OCI-M1 (cell line): ENCODE measurements around the gene MRPL58.
"Not testable (repeated sequence)": the region's sequence is repeated elsewhere in the genome, so short reads cannot be mapped to it uniquely, and the experiment has no call there.

Source experiments
- DNase-seq: peaks from one replicate; lab custom pipeline; 2025; lab: John Stamatoyannopoulos, UW

Gene MRPL58

DNA sequence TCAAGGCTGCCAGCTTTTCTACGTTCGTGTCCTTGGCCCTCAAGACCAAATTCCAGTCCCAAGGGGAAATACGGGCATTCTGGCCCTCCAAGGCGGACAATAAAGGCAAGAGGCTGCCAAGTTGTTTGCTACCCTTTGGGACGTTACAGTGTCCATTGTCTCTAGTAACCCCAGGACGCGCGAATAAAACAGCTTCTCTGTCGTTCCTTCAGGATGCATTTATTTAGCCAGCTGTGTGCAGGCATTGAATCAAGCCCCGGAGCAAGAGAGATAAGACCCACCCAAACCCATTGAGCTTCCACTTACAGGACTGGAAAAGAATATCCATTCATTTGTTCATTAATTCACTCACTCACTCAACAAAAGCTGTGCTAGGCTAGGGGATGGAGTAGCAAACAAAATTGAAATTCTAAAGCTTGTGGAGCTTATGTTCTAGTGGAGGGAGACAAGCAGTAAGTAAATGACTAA is 656 bp downstream of the MRPL58 start:
- no peak for DNase-seq

DNA sequence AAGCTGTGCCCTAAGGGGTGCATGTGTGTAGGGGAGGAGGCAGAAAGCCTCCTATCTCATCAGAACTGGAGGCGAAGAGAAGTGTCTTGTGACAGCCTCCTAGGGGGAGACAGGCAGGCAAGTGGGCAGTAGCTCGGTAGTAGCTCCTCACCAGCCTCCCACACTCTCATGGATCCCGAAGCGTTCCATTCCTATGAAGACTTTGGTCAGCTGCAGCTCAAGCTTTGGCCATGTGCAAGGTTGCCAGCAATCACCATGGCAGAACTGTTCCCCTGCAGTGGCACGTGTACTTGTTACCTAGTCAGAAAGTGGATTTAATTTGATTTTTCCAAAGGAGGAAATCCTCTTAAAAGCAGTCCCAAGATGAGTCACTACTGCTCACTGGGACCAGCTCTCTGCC is 6.7 kb downstream of the MRPL58 start:
- DNase-seq: no peak

DNA sequence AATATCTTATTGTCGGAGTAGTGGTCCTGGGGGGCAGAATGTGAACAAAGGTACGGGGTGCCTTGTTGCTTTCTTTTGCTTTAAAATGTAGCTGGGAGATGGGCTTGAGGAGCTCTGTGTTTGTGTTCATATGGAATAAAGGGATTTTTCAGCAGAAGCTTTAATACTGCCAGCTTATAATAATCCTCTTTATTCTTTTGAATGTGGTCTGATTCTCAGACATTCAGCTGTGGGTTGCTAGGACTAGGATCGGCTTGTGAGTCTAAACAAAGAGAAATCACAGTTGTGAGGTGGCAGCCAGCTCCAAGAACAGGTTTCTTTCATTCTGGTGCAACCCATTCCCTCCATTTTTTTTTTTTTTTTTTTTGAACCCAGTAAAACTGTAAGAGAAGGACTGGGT is 7.2 kb downstream of the MRPL58 start:
- no peak for DNase-seq

DNA sequence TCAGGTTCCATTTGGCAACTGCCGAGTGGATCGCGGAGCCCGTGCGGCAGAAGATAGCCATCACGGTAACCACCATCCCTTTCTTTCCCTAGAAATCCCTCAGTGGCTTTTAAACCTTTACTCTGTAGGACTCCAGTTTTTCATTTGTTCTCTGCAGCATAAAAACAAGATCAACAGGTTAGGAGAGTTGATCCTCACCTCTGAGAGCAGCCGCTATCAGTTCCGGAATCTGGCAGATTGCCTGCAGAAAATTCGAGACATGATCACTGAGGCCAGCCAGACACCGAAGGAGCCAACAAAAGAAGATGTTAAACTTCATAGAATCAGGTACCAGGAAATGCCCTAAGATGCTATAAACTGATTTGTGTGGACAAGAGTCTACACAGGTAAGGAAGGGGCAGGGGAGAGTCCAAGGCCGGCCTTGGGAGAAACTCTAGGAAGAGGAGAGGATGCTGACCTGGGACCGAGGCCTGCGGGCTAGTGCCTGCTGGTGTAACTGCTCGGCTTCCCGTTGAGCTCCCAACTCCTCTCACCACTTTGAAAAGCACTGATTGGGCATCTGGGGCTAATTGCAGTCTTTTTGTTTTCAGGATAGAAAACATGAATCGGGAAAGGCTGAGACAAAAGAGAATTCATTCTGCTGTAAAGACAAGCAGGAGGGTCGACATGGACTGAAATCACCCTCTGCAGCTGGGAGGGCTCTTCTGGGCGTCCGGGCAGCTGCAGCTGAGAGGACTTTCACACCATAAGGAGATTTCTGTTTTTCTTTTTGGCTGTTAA is 8.1 kb downstream of the MRPL58 start:
- no peak for DNase-seq

DNA sequence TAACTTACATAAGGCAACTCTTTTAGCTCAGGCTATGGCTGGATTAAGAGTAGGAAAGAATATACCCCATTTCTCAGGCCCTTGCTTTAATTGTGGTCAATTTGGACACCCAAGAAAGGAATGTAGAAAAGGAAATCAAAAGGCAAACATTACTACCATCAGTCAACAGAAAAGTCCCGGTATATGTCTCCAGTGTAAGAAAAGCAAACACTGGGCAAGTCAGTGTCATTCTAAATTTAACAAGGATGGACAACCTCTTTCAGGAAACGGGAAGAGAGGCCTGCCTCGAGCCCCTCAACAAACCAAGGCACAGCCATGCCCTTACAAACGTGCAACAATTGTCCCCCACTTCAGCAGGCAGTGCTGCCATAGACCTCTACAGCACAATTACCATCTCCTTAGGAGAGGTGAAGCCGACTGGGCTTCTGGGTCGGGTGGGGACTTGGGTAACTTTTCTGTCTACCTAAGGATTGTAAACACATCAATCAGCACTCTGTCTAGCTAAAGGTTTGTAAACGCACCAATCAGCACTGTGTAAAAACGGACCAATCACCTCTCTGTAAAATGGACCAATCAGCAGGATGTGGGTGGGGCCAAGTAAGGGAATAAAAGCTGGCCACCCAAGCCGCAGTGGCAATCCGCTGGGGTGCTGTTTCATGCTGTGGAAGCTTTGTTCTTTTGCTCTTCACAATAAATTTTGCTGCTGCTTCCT is 12.4 kb downstream of the MRPL58 start:
- DNase-seq: no peak

DNA sequence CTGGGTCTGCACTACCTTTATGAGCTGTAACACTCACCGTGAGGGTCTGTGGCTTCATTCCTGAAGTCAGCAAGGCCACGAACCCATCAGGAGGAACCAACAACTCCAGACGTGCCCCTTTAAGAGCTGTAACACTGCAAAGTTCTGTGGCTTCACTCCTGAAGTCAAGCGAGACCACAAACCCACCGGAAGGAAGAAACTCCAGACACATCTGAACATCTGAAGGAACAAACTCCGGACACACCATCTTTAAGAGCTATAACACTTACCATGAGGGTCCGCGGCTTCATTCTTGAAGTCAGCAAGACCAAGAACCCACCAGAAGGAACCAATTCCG is 12.9 kb downstream of the MRPL58 start:
- DNase-seq: not testable (repeated sequence)

DNA sequence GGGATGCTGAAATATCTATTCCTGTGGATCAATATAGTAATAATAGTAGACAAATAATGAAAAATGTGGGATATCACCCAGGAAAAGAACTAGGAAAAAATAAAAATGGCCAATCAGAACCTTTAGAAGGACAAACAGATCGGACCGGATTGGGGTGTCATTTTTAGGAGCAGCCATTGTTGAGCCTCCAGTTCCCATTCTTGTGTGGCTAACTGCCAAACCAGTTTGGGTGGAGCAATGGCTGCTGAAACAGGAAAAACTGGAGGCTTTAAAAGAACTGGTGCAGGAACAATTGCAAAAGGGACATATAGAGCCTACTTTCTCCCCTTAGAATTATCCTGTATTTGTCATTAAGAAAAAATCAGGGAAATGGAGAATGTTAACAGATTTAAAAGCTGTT is 14.2 kb downstream of the MRPL58 start:
- not testable (repeated sequence) for DNase-seq

DNA sequence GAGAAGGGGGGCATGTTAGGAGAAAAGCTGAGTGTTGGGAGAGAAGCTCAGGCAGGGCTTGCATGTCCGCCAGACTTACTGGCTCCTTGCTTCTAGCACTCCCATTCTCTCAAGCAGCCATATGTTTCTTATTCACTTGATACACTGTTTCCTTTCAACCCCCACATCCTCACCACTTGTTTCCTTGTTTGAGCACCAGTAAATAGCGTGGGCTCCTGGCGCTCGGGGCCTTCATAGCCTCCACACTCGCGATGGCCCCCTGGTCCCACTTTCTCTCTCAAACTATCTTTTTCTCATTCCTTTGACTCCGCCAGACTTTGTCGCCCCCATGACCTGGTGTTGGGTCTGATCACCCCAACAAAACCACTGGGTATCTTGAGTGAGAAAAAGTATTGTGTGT is 17.7 kb downstream of the MRPL58 start:
- no peak for DNase-seq

DNA sequence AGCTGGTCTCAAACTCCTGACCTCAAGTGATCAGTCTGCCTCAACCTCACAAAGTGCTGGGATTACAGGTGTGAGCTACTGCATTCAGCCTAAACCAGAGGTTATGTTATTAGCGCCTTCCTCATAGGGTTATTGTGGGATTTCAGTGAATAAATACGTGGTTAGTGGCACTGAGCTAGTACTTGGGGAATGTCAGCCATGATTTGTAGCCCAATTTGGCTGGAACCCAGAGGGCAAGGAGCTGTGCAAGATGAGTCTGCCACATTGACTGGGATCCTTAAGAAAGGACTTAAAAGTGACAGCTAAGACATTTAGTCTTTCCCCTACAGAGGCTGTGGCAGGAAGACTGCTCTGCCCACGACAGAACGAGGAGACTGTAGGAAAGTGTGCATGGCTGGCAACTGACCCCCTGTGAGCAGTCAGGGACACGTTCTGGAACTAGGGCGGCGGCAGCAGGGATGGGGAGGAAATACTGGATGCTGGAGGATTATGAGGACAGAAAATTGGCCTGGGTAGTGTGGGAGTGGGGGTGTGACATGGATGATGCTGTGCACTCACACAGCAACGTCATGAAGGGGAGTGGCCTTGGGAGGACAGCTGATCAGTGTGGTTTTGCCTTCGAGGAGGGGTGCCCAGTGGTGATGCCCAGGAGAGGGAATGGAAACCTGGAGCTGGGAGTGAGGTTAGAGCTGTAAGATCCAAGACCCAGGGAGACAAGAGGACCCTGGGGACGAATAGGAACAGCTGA is 19.7 kb downstream of the MRPL58 start:
- DNase-seq: peak; percentile 55

DNA sequence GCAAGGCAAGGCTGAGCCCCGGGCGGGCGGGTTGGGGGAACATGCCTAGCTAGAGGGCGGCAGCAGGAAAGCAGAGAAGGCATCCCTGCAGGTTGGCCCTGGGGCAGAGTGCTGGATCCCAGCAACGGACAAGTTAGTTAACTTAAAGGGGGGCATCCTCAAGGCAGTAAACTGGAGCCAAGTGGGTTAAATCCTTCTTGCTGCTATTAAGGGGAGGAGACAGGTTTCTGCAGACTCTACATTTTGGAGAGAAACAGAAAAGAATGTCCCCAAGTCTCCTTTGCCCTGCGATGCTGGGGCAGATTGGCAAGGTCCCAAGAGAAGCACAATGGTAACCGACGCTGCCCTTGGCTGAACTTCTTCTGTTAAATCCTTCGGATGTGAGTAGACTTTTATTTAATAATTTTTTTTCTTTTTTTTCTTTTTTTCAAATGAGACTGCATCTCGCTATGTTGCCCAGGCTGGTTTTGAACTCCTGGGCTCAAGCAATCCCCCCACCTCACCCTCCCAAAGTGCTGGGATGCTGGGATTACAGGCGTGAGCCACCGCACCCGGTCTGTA is 20.3 kb downstream of the MRPL58 start:
- peak; percentile 50 for DNase-seq

DNA sequence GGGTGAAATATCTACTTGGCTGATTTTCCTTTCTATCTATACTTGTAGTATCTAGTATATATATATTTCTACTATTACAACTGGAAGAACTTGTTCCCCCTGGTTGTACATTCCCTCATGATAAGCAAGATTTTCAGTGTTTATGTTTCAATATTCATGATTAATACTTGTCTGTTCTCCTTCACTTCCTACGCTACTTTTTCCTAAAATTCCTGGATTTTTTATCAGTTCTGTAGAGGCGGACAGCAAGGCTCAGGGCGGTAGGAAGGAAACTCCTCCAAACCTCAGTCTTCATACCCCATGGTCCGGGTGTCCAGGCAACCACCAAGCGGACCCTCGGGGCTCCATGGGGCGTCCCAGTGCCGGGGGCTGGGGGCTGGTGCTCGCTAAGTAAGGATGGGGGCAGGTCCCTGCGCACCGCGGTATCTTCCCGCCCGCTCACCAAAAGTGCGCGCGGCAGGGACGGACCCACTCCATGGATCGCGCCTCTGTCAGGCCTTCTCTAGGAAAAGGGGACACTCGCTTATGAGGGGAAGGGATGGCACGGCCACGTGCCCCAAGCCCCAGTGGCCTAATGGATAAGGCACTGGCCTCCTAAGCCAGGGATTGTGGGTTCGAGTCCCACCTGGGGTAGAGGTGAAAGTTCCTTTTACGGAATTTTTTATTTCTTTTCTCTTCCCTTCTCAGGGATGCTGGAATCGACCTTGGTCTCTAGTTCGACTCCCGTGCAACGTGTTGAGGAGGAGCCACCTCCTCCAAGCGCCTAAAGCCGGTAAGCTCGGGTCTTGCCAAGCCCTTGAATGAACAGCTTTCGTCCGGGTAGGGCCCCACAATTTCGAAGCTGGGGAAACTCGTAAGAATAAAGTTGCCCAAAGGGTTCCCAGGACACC is 21.1 kb downstream of the MRPL58 start:
- peak; percentile 98 for DNase-seq

DNA sequence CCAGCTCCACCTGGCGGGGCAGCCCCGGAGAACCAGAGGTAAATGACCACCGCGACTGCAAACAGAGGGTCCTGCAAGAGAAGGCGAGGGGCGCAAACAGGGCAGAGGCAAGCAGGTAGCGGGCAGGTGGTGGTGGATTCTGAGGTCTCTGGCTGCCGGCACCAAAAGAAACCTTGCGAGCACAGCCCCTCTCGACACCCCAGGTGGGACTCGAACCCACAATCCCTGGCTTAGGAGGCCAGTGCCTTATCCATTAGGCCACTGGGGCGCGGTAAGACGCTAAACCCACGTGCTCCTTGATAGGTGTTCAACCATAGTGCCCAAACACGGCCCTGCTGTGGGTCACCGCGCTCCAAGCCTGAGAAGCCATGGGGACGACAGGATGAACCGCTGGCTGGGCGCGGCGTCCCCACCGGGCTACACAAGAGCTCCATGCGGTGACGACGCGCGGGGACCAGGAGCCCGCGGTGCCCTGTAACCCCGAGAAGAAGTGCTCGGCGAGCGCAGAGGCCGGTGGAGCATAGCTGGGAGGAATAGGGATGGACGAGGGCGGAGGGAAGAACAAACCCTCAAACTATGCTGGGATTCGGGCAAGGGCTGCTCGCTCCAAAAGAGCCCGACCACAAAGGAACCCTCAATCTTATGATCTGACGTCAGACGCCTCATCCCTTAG is 21.9 kb downstream of the MRPL58 start:
- DNase-seq: peak; percentile 98

DNA sequence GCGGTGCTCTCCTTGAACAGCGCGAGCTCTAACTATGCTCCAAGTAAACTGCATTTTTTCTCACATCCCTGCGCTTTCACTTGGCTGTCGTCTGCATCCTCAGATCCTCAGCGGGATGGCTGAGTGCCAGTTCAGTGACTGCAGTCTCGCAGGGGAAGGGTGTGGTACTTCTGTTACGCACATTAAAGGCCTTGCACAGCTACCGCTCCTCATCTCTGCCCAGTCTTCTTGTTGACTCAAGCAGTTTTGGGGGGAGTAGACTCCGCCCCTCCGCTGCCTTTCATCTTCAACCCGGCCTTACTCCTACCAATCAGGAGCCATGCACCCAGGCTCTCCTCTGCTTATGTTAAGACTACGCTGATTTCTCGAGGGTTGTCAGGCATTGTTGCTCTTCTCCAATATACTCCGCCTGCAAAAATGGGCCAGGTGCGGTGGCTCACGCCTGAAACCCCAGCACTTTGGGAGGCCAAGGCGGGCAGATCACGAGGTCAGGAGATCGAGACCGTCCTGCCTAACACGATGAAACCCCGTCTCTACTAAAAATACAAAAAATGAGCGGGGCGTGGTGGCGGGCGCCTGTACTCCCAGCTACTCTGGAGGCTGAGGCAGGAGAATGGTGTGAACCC is 24.3 kb downstream of the MRPL58 start:
- DNase-seq: peak; percentile 18

DNA sequence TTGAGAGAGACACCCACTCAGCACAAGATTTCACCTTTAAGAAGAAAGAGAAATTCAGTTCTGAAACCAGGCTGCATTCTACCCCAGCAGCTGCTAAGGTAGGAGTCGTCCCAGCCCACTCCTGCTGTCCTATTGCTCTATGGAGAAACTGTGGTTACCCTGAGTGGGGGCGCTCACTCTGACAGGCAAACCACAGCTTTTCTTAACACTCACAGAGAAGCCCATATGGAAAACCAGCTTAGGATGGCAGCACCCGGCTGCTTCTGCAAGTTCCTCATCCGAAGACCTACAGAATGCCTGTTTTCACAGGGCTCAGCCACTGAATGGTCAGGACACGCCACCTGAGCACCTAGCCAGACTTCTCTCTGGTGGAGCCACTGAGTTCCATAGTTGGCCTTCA is 26.8 kb downstream of the MRPL58 start:
- DNase-seq: no peak

DNA sequence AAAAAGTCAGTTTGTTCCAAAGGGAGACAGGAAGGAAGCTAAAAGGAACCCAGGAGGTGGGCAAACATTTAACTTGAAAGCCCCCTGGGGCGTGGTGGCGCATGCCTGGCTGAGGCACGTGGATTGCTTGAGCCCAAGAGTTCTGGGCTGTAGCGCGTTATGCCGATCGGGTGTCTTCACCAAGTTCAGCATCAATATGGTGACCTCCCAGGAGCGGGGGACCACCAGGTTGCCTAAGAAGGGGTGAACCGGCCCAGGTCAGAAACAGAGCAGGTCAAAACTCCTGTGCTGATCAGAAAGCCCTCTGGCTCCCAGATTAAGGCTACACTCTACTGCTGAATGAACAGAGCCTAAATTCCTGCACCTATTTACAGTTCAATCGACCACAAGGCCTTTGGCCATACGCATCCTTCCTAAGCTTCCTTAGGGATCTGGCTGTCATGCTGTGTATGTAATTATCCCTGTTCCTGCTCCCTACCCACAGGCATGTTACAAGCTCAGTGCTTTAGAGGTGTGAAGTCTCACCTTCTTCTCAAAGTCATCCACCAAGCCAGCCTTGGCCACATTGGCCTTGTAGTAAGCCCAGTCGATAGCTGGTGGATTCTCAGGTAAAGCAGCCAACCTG is 29.3 kb downstream of the MRPL58 start:
- no peak for DNase-seq

DNA sequence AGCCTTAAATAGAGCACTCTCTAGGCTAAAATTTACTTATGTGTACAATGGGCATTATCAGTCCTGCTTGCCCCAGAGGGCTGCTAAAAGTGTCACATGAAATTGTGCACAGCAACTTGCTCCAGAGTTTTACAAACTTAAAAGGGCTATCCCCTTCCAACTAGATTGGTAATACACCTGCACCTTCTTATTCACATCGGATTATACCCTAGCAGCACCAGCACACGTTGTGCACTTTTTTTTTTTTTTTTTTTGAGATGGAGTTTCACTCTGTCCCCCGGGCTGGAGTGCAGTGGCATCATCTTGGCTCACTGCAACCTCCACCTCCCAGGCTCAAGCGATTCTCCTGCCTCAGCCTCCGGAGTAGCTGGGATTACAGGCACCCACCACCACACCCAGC is 31.3 kb downstream of the MRPL58 start:
- not testable (repeated sequence) for DNase-seq

DNA sequence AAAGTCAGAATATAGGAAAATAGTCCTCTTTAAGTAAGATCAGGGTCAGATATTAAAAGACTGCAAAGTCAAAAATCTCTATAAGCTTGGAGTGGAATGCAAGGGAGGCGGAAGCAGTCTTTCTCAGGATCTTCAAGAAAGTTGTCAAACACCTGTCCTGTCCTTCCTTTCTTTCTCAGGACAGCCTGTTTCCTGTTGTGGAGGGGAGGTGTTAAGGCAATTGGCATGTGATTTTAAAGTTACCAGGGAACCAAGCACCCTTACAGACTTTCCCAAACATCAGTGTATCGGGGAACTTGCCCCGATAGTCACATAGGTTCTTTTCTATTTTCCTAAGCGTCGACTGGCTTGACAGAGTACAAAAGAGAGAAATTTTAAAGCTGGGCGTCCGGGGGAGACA is 32.2 kb downstream of the MRPL58 start:
- no peak for DNase-seq

DNA sequence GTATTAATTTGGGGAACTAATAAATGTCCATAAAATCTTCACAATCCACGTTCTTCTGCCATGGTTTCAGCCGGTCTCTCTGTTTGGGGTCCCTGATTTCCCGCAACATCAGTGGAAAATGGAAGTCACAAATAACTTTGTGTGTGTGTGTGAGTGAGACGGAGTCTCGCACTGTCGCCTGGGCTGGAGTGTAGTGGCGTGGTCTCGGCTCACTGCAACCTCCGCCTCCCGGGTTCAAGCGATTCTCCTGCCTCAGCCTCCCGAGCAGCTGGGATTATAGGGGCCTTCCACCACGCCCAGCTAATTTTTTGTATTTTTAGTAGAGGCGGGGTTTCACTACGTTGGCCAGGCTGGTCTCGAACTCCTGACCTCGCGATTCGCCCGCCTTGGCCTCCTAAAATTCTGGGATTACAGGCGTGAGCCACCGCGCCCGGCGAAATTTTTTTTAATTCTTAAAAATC is 33.5 kb downstream of the MRPL58 start:
- not testable (repeated sequence) for DNase-seq

DNA sequence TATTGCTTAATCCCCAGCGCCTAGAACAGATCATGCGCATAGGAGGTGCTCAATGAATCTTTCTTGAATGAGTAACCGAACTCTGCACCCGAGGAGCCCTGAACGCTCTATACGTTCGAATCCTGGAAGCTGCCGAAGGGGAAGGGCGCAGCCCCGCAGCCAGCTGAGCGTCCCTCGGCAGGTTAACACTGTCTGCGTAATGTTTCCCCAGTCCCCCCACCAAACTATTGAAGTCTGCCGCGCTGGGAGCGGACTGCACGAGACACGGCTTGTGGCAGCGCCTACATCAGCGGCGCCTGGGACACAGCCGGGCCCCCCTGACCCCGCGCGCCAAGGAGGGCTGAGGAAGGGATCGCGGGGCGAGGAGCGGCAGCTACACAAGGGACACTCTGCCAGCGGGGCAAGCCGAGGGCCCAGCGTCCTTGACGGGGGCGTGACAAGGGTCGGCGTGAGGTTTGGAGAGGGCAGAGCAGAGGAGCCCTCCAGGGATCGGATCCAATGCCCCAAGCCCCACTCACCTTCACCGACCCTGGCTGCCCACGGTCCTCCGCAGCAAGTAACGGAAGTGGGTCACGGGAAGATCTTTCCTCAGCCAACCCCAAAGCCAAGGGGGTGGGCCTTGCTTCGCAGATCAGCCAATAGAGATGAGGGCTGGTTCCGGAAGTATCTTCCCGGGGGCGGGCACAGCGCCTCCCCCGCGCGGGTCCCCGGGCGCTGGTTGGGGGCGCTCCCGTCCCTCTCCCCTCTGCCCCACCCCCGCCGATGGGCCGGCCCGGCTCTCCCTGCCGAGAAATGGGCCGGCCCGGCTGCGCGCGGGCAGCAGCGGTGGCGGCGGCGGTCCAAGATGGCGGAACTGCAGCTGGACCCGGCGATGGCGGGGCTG is 34.2 kb downstream of the MRPL58 start, which contains the start of the genes ATP5PD and KCTD2:
Gene ATP5PD (minus strand): TSS at position 563 of the 883 bp plus-strand sequence. CDS start 4,319 bp downstream, outside the sequence.
Gene KCTD2 (plus strand): TSS at position 819 of the 883 bp plus-strand sequence. CDS start 26 bp downstream, at position 845.
- DNase-seq: peak; percentile 98
